Mesenchymal stem cell (in vitro differentiated cells and primary cell): ENCODE data around the gene ABI3BP. TPM values are rescaled to one million over a fixed set of nuclear protein-coding genes. Genes with fewer than 3 reads are reported as not detected.

Source experiments
- DNase-seq: peaks from one replicate; pipeline ENCODE4 v3.0.0-alpha.2; 2013
- H2AFZ ChIP-seq: one replicate; pipeline ENCODE4 v1.6.1; 2013; ENCODE audit warnings: low read depth, mild to moderate bottlenecking, control low read depth, inconsistent platforms, low read length, moderate library complexity
- H2AK5ac ChIP-seq: 2 replicates; pipeline ENCODE4 v1.6.1; 2013; ENCODE audit warnings: low read length, moderate library complexity, mild to moderate bottlenecking, inconsistent platforms; ENCODE audit not compliant: severe bottlenecking
- H2BK120ac ChIP-seq: one replicate; pipeline ENCODE4 v1.6.1; 2013; ENCODE audit warnings: low read depth, mild to moderate bottlenecking, inconsistent platforms, low read length, moderate library complexity
- H2BK12ac ChIP-seq, 2 experiments: one replicate each; pipeline ENCODE4 v1.6.1; 2013; ENCODE audit warnings: inconsistent platforms in 2 of 2, low read length in 2 of 2, mild to moderate bottlenecking in 2 of 2, moderate library complexity in 2 of 2, control low read depth in 1 of 2
- H2BK15ac ChIP-seq: one replicate; pipeline ENCODE4 v1.6.1; 2013; ENCODE audit warnings: mild to moderate bottlenecking, low read depth, inconsistent platforms; ENCODE audit not compliant: poor library complexity, severe bottlenecking
- H2BK5ac ChIP-seq: 2 replicates; pipeline ENCODE4 v1.6.1; 2013; ENCODE audit warnings: low read depth, mild to moderate bottlenecking, low read length, control low read depth, inconsistent platforms; ENCODE audit not compliant: poor library complexity, severe bottlenecking
- H3K14ac ChIP-seq, 2 experiments: one replicate each; pipeline ENCODE4 v1.6.1; 2013; ENCODE audit warnings: inconsistent platforms in 2 of 2, low read length in 2 of 2, control low read depth in 1 of 2, mild to moderate bottlenecking in 1 of 2, moderate library complexity in 1 of 2
- H3K18ac ChIP-seq, 2 experiments: one replicate each; pipeline ENCODE4 v1.6.1; 2013; ENCODE audit warnings: inconsistent platforms in 2 of 2, low read length in 2 of 2, control low read depth in 1 of 2, low read depth in 1 of 2, mild to moderate bottlenecking in 1 of 2
- H3K23ac ChIP-seq, 2 experiments: one replicate each; pipeline ENCODE4 v1.6.1; 2013; ENCODE audit warnings: inconsistent platforms in 2 of 2, low read length in 2 of 2, mild to moderate bottlenecking in 2 of 2, moderate library complexity in 2 of 2, control low read depth in 1 of 2
- H3K27ac ChIP-seq: 2 replicates; pipeline ENCODE4 v1.5.1; 2013; ENCODE audit warnings: mild to moderate bottlenecking, moderate library complexity, low read length, control low read depth, inconsistent platforms; ENCODE audit not compliant: poor library complexity, severe bottlenecking
- H3K27me3 ChIP-seq, 2 experiments: 2 replicates each; pipeline versions ENCODE4 v1.6.1 to v1.7.0; 2013; ENCODE audit warnings: low read length in 2 of 2, mild to moderate bottlenecking in 2 of 2, moderate library complexity in 2 of 2, control low read depth in 1 of 2, inconsistent platforms in 1 of 2; ENCODE audit not compliant: control insufficient read depth in 1 of 2, insufficient read depth in 1 of 2
- H3K36me3 ChIP-seq, 2 experiments: 2 replicates each; pipeline versions ENCODE4 v1.6.1 to v1.7.0; 2013; ENCODE audit warnings: low read length in 2 of 2, control low read depth in 1 of 2, inconsistent platforms in 1 of 2, low read depth in 1 of 2, mild to moderate bottlenecking in 1 of 2; ENCODE audit not compliant: insufficient read depth in 2 of 2, control insufficient read depth in 1 of 2
- H3K4ac ChIP-seq, 2 experiments: one replicate each; pipeline ENCODE4 v1.6.1; 2013; ENCODE audit warnings: inconsistent platforms in 2 of 2, low read length in 2 of 2, mild to moderate bottlenecking in 2 of 2, moderate library complexity in 2 of 2, control low read depth in 1 of 2, low read depth in 1 of 2
- H3K4me1 ChIP-seq: 2 replicates; pipeline ENCODE4 v1.6.1; 2013; ENCODE audit warnings: low read depth, low read length, control low read depth; ENCODE audit not compliant: control insufficient read depth, insufficient read depth
- H3K4me2 ChIP-seq: 2 replicates; pipeline ENCODE4 v1.6.1; 2013; ENCODE audit warnings: low read length, mild to moderate bottlenecking, inconsistent platforms; ENCODE audit not compliant: poor library complexity, severe bottlenecking
- H3K4me3 ChIP-seq, 2 experiments: 2 replicates each; pipeline versions ENCODE4 v1.5.1 to v1.7.0; 2013; ENCODE audit warnings: low read length in 2 of 2, mild to moderate bottlenecking in 2 of 2, control low read depth in 1 of 2, low read depth in 1 of 2; ENCODE audit not compliant: insufficient read depth in 1 of 2
- H3K79me1 ChIP-seq: replicated peaks from 2 replicates; pipeline ENCODE4 v1.6.1; 2013; ENCODE audit warnings: mild to moderate bottlenecking, control low read depth, low read length, inconsistent platforms; ENCODE audit not compliant: poor library complexity, severe bottlenecking
- H3K9ac ChIP-seq: 2 replicates; pipeline ENCODE4 v1.7.0; 2013; ENCODE audit warnings: mild to moderate bottlenecking, low read length, moderate library complexity
- H3K9me3 ChIP-seq: 2 replicates; pipeline ENCODE4 v1.7.0; 2013; ENCODE audit warnings: mild to moderate bottlenecking, low read length; ENCODE audit not compliant: control insufficient read depth
- H4K8ac ChIP-seq: one replicate; pipeline ENCODE4 v1.6.1; 2013; ENCODE audit warnings: inconsistent platforms, mild to moderate bottlenecking, low read length, moderate library complexity
- H4K91ac ChIP-seq: one replicate; pipeline ENCODE4 v1.6.1; 2013; ENCODE audit warnings: mild to moderate bottlenecking, low read length, inconsistent platforms
- WGBS: methylation state at CpG from one replicate; pipeline ENCODE4 v1.1.7; 2013; ENCODE audit warnings: mixed read lengths; 5-methylcytosine and 5-hydroxymethylcytosine counted together
- polyA plus RNA-seq, 2 experiments: library from polyadenylated mRNA; stranded (reverse); fragments of 200-250 nt; gene quantifications; one replicate each; pipeline ENCODE4 v1.2.3, GENCODE V29; 2013

Gene ABI3BP
- 1.5 TPM for polyA plus RNA-seq (2013, experiment 1 of 2)
- 1.2 TPM for polyA plus RNA-seq (2013, experiment 2 of 2)

- WGBS: 9% methylated on average over 5 of the region's 5 CpGs
Observed at GRCh38 chr3:100993309-100993708, at the start of gene ABI3BP. ABI3BP (minus strand) TSS chr3:100993421; CDS start chr3:100993384, 37 bp downstream.

GRCh38 chr3:101039285-101039684 is 46.1 kb upstream of the ABI3BP start:
- H3K23ac ChIP-seq: no peak overlapping the region
- H3K4me1 ChIP-seq: no peaks in the 10 kb centered on the region
- H3K9me3 ChIP-seq: no peaks in the 10 kb centered on the region
- no peak overlapping the region for H2BK12ac ChIP-seq
- peak overlapping the region in 1 of 2 experiments; percentile 1 for H3K4me3 ChIP-seq
- no peak overlapping the region for H3K9ac ChIP-seq
- no peaks in the 10 kb centered on the region for H3K36me3 ChIP-seq
- WGBS: 98% methylated on average over 2 of the region's 2 CpGs
- H3K14ac ChIP-seq: no peak overlapping the region
- no peak overlapping the region for H2BK15ac ChIP-seq
- H4K91ac ChIP-seq: no peak overlapping the region
- H3K18ac ChIP-seq: no peak overlapping the region
- H4K8ac ChIP-seq: no peak overlapping the region
- no peak overlapping the region for H3K4me2 ChIP-seq
- no peak overlapping the region for H3K27ac ChIP-seq
- no peak for DNase-seq
- no peaks in the 10 kb centered on the region for H3K27me3 ChIP-seq
- H2BK120ac ChIP-seq: no peak overlapping the region
- H3K4ac ChIP-seq: no peak overlapping the region
- H2AK5ac ChIP-seq: no peak overlapping the region
- H2BK5ac ChIP-seq: no peak overlapping the region
- H3K79me1 ChIP-seq: no peaks in the 10 kb centered on the region
- H2AFZ ChIP-seq: no peak overlapping the region

More at GRCh38 chr3:100993309-100993708, at the start of gene ABI3BP:
- no peak within 1 kb of the TSS for H4K8ac ChIP-seq
- no peak within 1 kb of the TSS for H2AK5ac ChIP-seq
- no peaks in the 10 kb centered on the region for H3K27me3 ChIP-seq
- H3K36me3 ChIP-seq: peaks cover 0 to 11% of the 10 kb centered on the region in 2 experiments
- no peaks in the 10 kb centered on the region for H3K79me1 ChIP-seq
- H2BK12ac ChIP-seq: peak within 1 kb of the TSS in 1 of 2 experiments; percentile 69
- H2BK5ac ChIP-seq: no peak within 1 kb of the TSS
- H4K91ac ChIP-seq: no peak within 1 kb of the TSS
- H2BK15ac ChIP-seq: no peak within 1 kb of the TSS
- no peak within 1 kb of the TSS for H3K27ac ChIP-seq
- H3K9ac ChIP-seq: peak within 1 kb of the TSS; percentile 91
- H3K4me1 ChIP-seq: peaks cover 5% of the 10 kb centered on the region
- H3K18ac ChIP-seq: no peak within 1 kb of the TSS
- no peak within 1 kb of the TSS for H2BK120ac ChIP-seq
- H3K9me3 ChIP-seq: no peaks in the 10 kb centered on the region
- no peak within 1 kb of the TSS for H2AFZ ChIP-seq
- DNase-seq: peak; percentile 87
- H3K23ac ChIP-seq: no peak within 1 kb of the TSS
- no peak within 1 kb of the TSS for H3K14ac ChIP-seq
- H3K4me3 ChIP-seq: peak within 1 kb of the TSS in 1 of 2 experiments; percentile 81
- H3K4ac ChIP-seq: no peak within 1 kb of the TSS
- peak within 1 kb of the TSS; percentile 96 for H3K4me2 ChIP-seq

GRCh38 chr3:101038880-101039279 is 45.7 kb upstream of the ABI3BP start:
- no peak overlapping the region for H3K14ac ChIP-seq
- H2BK120ac ChIP-seq: no peak overlapping the region
- no peak overlapping the region for H2AFZ ChIP-seq
- no peaks in the 10 kb centered on the region for H3K27me3 ChIP-seq
- no peak overlapping the region for H2BK5ac ChIP-seq
- H4K8ac ChIP-seq: no peak overlapping the region
- H2BK15ac ChIP-seq: no peak overlapping the region
- peak overlapping the region; percentile 28 for H3K9ac ChIP-seq
- H2AK5ac ChIP-seq: no peak overlapping the region
- H3K27ac ChIP-seq: no peak overlapping the region
- peak overlapping the region in 1 of 2 experiments; percentile 1 for H3K4me3 ChIP-seq
- WGBS: 45% methylated on average over 1 of the region's 1 CpG
- no peak overlapping the region for H2BK12ac ChIP-seq
- H3K4me1 ChIP-seq: no peaks in the 10 kb centered on the region
- no peak overlapping the region for H3K4me2 ChIP-seq
- no peak overlapping the region for H3K4ac ChIP-seq
- no peaks in the 10 kb centered on the region for H3K36me3 ChIP-seq
- no peak overlapping the region for H4K91ac ChIP-seq
- no peak overlapping the region for H3K23ac ChIP-seq
- no peak overlapping the region for H3K18ac ChIP-seq
- no peak for DNase-seq
- no peaks in the 10 kb centered on the region for H3K9me3 ChIP-seq
- no peaks in the 10 kb centered on the region for H3K79me1 ChIP-seq

- Histone ChIP-seq H4K91ac (no peak overlapping the region), H2BK5ac (no peak overlapping the region), H2AFZ (no peak overlapping the region), H2BK12ac (no peak overlapping the region), H2BK15ac (no peak overlapping the region), H3K14ac (no peak overlapping the region), H3K4me1 (no peaks in the 10 kb centered on the region), H3K23ac (no peak overlapping the region), H3K4ac (no peak overlapping the region), H4K8ac (no peak overlapping the region), H2AK5ac (no peak overlapping the region), H3K27ac (no peak overlapping the region), H2BK120ac (no peak overlapping the region), H3K18ac (no peak overlapping the region), H3K4me2 (no peak overlapping the region), H3K9ac (peak overlapping the region; percentile 28), H3K4me3 (peak overlapping the region in 1 of 2 experiments; percentile 1), H3K79me1 (no peaks in the 10 kb centered on the region), H3K36me3 (no peaks in the 10 kb centered on the region), H3K9me3 (peaks cover 4% of the 10 kb centered on the region), H3K27me3 (no peaks in the 10 kb centered on the region)
- peak; percentile 7 for DNase-seq
- WGBS: 100% methylated on average over 1 of the region's 1 CpG
Observed at GRCh38 chr3:101038393-101038792, 45.2 kb upstream of the ABI3BP start.
